GM12878 (cell line): ENCODE results near the gene TERF2IP. TPM values are rescaled to one million over a fixed set of nuclear protein-coding genes. Genes with fewer than 3 reads are reported as not detected.

Experiments used
- ATAC-seq: fragments of 200-7000 bp; cut with Tn5 transposase; 3 replicates; pipeline ENCODE4 v1.9.1; 2020; ENCODE audit warnings: mild to moderate bottlenecking, moderate library complexity
- BruUV-seq: library from RNA; stranded (reverse); fragments of 400-500 nt; replicated peaks from 2 replicates; lab custom pipeline; 2021; lab: Mats Ljungman, UMichigan
- CTCF ChIA-PET: fragments of 300-600 bp; sonication (Branson Sonifier 250); formaldehyde crosslinking; extraction: SDS; loops from one replicate; lab custom pipeline; 2021; ENCODE audit warnings: inconsistent platforms; lab: Yijun Ruan, JAX
- POLR2A ChIA-PET: fragments of 350-600 bp; formaldehyde crosslinking; extraction: SDS; loops from one replicate; lab custom pipeline; 2021; ENCODE audit warnings: inconsistent platforms; lab: Charles Lee
- RAD21 ChIA-PET: fragments of 300-600 bp; sonication (Branson Sonifier 250); formaldehyde crosslinking; loops from one replicate; lab custom pipeline; 2023; ENCODE audit warnings: antibody characterized with exemption; ENCODE audit not compliant: unreplicated experiment; lab: Charles Lee
- SMC1A ChIA-PET: fragments of 300-600 bp; sonication (Branson Sonifier 250); formaldehyde crosslinking; loops from one replicate; lab custom pipeline; 2023; ENCODE audit not compliant: unreplicated experiment, uncharacterized antibody; lab: Charles Lee
- DNase-seq: peaks from one replicate; pipeline ENCODE4 v3.0.0-alpha.2; 2011; ENCODE audit warnings: low read depth, low spot score
- FAIRE-seq: peaks from 3 replicates; lab custom pipeline; 2011; peaks lifted over from hg19 to GRCh38; lab: Jason Lieb, UNC
- H2AFZ ChIP-seq: 2 replicates; pipeline ENCODE4 v1.6.0; 2011; ENCODE audit warnings: low read depth, low read length, control low read depth; ENCODE audit not compliant: control insufficient read depth
- H3K27ac ChIP-seq: 2 replicates; pipeline ENCODE4 v1.5.1; 2011; ENCODE audit warnings: control low read depth; ENCODE audit not compliant: control insufficient read depth, insufficient read depth
- H3K27me3 ChIP-seq, 2 experiments: replicated peaks in 1 of 2; 2 replicates each; pipeline versions ENCODE4 v1.6.0 to v1.6.1; 2011; ENCODE audit warnings: low read length in 1 of 2; ENCODE audit not compliant: control insufficient read depth in 2 of 2, insufficient read depth in 2 of 2
- H3K36me3 ChIP-seq, 2 experiments: 2 replicates each; pipeline ENCODE4 v1.5.1; 2011; ENCODE audit warnings: low read length in 1 of 2; ENCODE audit not compliant: control insufficient read depth in 2 of 2, insufficient read depth in 2 of 2
- H3K4me1 ChIP-seq: 2 replicates; pipeline ENCODE4 v1.6.1; 2011; ENCODE audit warnings: mild to moderate bottlenecking, low read length, moderate library complexity, mixed read lengths; ENCODE audit not compliant: control insufficient read depth, insufficient read depth
- H3K4me2 ChIP-seq: 2 replicates; pipeline ENCODE4 v1.6.0; 2011; ENCODE audit warnings: control low read depth; ENCODE audit not compliant: control insufficient read depth, insufficient read depth
- H3K4me3 ChIP-seq: fragments of 200-600 bp; sonication (generic); 2 replicates; pipeline ENCODE4 v1.5.1; 2016
- H3K79me2 ChIP-seq: 2 replicates; pipeline ENCODE4 v1.6.0; 2011; ENCODE audit warnings: low read length; ENCODE audit not compliant: control insufficient read depth, insufficient read depth
- H3K9ac ChIP-seq: 2 replicates; pipeline ENCODE4 v1.8.0; 2011; ENCODE audit warnings: low read length, control low read depth, mixed read lengths; ENCODE audit not compliant: control insufficient read depth, insufficient read depth
- H3K9me3 ChIP-seq: replicated peaks from 3 replicates; pipeline ENCODE4 v1.5.1; 2011; ENCODE audit warnings: mild to moderate bottlenecking, low read length; ENCODE audit not compliant: control insufficient read depth, insufficient read depth
- H4K20me1 ChIP-seq: 2 replicates; pipeline ENCODE4 v1.6.0; 2011; ENCODE audit not compliant: control insufficient read depth, insufficient read depth
- ASH2L ChIP-seq: fragments of 300-600, 200-600 bp; sonication (generic); IDR thresholded peaks from 2 replicates; pipeline ENCODE4 v1.6.1; 2017; ENCODE audit warnings: low read depth, mild to moderate bottlenecking, borderline replicate concordance
- BCL11A ChIP-seq: IDR thresholded peaks from 2 replicates; pipeline ENCODE4 v1.6.1; 2011; ENCODE audit warnings: low read depth, low read length
- CREB1 ChIP-seq: IDR thresholded peaks from 2 replicates; pipeline ENCODE4 v1.6.1; 2012; ENCODE audit warnings: low read depth, mild to moderate bottlenecking, inconsistent platforms
- EED ChIP-seq: sonication (generic); IDR thresholded peaks from 2 replicates; pipeline ENCODE4 v1.6.1; 2016; ENCODE audit warnings: antibody characterized with exemption, low read depth
- ETV6 ChIP-seq, 2 experiments: fragments of 450-650 bp in 1 of 2; IDR thresholded peaks in 1 of 2; conservative IDR thresholded peaks in 1 of 2; 2 replicates each; pipeline ENCODE4 v1.6.1; 2014; ENCODE audit warnings: antibody characterized with exemption in 1 of 2, borderline replicate concordance in 1 of 2, low read depth in 1 of 2, mild to moderate bottlenecking in 1 of 2, moderate library complexity in 1 of 2
- FOXM1 ChIP-seq: IDR thresholded peaks from 2 replicates; pipeline ENCODE4 v1.6.1; 2012; ENCODE audit warnings: low read depth, mild to moderate bottlenecking, inconsistent platforms, low read length, moderate library complexity
- HDGF ChIP-seq: fragments of 450-650 bp; IDR thresholded peaks from 2 replicates; pipeline ENCODE4 v1.6.1; 2016; ENCODE audit warnings: antibody characterized with exemption
- IKZF1 ChIP-seq: fragments of 450-650 bp; conservative IDR thresholded peaks from 2 replicates; pipeline ENCODE4 v1.6.1; 2017; ENCODE audit warnings: antibody characterized with exemption, mild to moderate bottlenecking
- MEF2A ChIP-seq: IDR thresholded peaks from 2 replicates; pipeline ENCODE4 v1.6.1; 2011; ENCODE audit warnings: low read depth, mild to moderate bottlenecking, low read length, moderate library complexity; ENCODE audit not compliant: insufficient read depth
- NFYB ChIP-seq: IDR thresholded peaks from 2 replicates; pipeline ENCODE4 v1.6.1; 2011; ENCODE audit warnings: low read depth, mild to moderate bottlenecking, low read length, improper control_type of control experiment, moderate library complexity; ENCODE audit not compliant: insufficient read depth
- RFX5 ChIP-seq: IDR thresholded peaks from 2 replicates; pipeline ENCODE4 v1.6.1; 2011; ENCODE audit warnings: low read depth, low read length, improper control_type of control experiment
- SP1 ChIP-seq: IDR thresholded peaks from one replicate; pipeline ENCODE4 v1.6.1; 2011; ENCODE audit warnings: low read depth, low read length
- SRF ChIP-seq, 2 experiments: IDR thresholded peaks; 2 replicates each; pipeline ENCODE4 v1.6.1; 2011; ENCODE audit warnings: low read depth in 2 of 2, low read length in 2 of 2, mild to moderate bottlenecking in 1 of 2, moderate library complexity in 1 of 2
- WGBS: methylation state at CpG from one replicate; pipeline ENCODE4 v1.1.6; 2016; ENCODE audit warnings: low lambda C conversion rate; ENCODE audit not compliant: insufficient replicate concordance, insufficient coverage; ENCODE audit errors: missing lambda C conversion rate; 5-methylcytosine and 5-hydroxymethylcytosine counted together
- in situ Hi-C: fragments of 300-500 bp; cut with MboI; formaldehyde crosslinking; loops from 9 replicates; pipeline ENCODE4 v1.14.3; 2018; ENCODE audit warnings: mixed read lengths
- intact Hi-C: fragments of 100-400 bp; cut with micrococcal nuclease; formaldehyde crosslinking; loops from one replicate; pipeline ENCODE4 v1.14.2; 2022; ENCODE audit not compliant: unreplicated experiment
- polyA plus RNA-seq, 11 experiments: library from polyadenylated mRNA; depleted of rRNA in 4 of 11; unstranded in 6 of 11; stranded (reverse) in 5 of 11; fragments of >200 nt; fragmentation: Nextera tagmentation in 4 of 11; fragmentation: Illumina TruSeq in 1 of 11; extraction: Ambion mirVana in 4 of 11; extraction: Trizol in 1 of 11; gene quantifications; 1 replicate in 1 of 11; 2 replicates in 10 of 11; pipeline versions ENCODE4 v1.2.1 to v1.2.3, GENCODE V29; 2011 to 2016; ENCODE audit warnings: inconsistent platforms in 2 of 11, missing spikeins in 2 of 11, low read depth in 1 of 11
- total RNA-seq, 4 experiments: library from RNA; depleted of rRNA in 3 of 4; stranded (reverse); fragments of >200 nt in 3 of 4; fragmentation: Illumina TruSeq in 1 of 4; extraction: Trizol in 1 of 4; gene quantifications; 2 replicates each; pipeline versions ENCODE4 v1.2.1 to v1.2.3, GENCODE V29; 2013 to 2021
- TF ChIP-seq, protein P1 (sequence below): fragments of 450-650 bp; IDR thresholded peaks from 2 replicates; pipeline ENCODE4 v1.6.1; 2017; ENCODE audit warnings: borderline replicate concordance

TERF2IP gene
- total and polyA plus RNA-seq, 10 of the 15 experiments (the other 5 are each of a cell fraction or from before 2014, with no cell fraction given) = 19.6 to 93.1 (median 54.4) TPM

DNA sequence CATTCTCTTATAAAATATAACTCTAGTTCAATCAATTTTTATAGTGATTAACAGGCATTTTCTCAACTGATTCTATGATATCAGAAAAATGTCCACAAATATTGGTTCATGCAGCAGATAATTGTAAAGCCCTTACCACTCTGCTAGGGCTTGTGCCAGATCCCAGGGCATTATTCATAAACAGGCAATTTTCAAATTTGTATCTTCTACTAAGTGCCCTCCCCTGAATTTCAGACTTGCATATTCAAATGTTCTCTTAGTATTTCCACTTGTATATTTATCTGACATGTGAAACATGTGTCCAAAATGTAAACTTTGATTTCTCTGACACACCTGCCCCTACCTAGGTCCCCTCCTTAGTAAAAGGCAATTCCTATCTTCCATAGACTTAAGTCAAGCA lies 19.9 kb downstream of the TERF2IP start (continued):
- no peak for TF ChIP-seq NFYB
- no peak for TF ChIP-seq CREB1
- no peak for TF ChIP-seq SRF (IDR thresholded peaks at IDR 0.05; ENCODE audit: low read depth in 2 of 2, low read length in 2 of 2)
- no peak for TF ChIP-seq SP1
- TF ChIP-seq, protein P1, sequence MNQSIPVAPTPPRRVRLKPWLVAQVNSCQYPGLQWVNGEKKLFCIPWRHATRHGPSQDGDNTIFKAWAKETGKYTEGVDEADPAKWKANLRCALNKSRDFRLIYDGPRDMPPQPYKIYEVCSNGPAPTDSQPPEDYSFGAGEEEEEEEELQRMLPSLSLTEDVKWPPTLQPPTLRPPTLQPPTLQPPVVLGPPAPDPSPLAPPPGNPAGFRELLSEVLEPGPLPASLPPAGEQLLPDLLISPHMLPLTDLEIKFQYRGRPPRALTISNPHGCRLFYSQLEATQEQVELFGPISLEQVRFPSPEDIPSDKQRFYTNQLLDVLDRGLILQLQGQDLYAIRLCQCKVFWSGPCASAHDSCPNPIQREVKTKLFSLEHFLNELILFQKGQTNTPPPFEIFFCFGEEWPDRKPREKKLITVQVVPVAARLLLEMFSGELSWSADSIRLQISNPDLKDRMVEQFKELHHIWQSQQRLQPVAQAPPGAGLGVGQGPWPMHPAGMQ = no peak
- TF ChIP-seq, all 136 proteins: peak for 0

DNA sequence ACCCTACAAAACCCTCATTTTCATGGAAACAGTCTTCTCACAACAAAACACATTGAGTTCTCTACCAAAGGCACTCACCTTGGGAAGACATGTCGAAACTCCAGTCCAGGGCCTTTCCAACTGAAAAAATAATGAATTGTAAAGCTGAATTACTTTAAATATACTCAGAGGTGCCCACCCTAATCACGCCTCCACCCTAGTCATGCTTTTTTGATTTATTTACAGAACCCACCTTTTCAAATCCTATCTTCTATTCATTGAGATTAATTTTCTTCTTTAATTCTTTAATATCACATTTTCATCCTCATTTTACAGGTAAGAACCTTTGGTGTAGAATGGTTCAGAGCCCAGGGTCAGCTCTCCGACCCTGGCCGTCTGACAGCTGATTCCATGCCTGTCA lies 29.3 kb downstream of the TERF2IP start, which contains the start of gene CPHXL2:
CPHXL2 (minus strand) TSS at position 101 of the 400 bp plus-strand sequence; CDS start at position 91, 10 bp downstream.
- ChIA-PET POLR2A (no interaction called here), RAD21 (interaction anchor here (0.5 kb wide), 1 partner anchor 127 kb away, joined by 3 read pairs; no protein-coding TSS in a partner anchor), SMC1A (no interaction called here), CTCF (no interaction called here)
- no peaks in the 10 kb centered on the region for H3K79me2 ChIP-seq
- in situ Hi-C loops (no loop called here), intact Hi-C loops (no loop called here)
- H3K9ac ChIP-seq = no peak within 1 kb of the TSS
- H3K36me3 ChIP-seq = no peaks in the 10 kb centered on the region
- H3K4me1 ChIP-seq = no peaks in the 10 kb centered on the region
- DNase-seq (no peak), ATAC-seq (no peak), FAIRE-seq (no peak)
- WGBS = 50% methylated on average over 4 of the region's 4 CpGs
- H3K9me3 ChIP-seq = no peaks in the 10 kb centered on the region
- no peak for TF ChIP-seq EED
- no peak for TF ChIP-seq BCL11A
- TF ChIP-seq FOXM1 = no peak
- TF ChIP-seq MEF2A = no peak
- TF ChIP-seq IKZF1 = no peak
- TF ChIP-seq HDGF = no peak
- TF ChIP-seq, protein P1 = no peak
- TF ChIP-seq RFX5 = no peak
- no peak for TF ChIP-seq ETV6 (conservative IDR thresholded peaks at IDR 0.05 in 1 of 2, IDR thresholded peaks at IDR 0.05 in 1 of 2; ENCODE audit: borderline replicate concordance in 1 of 2, low read depth in 1 of 2)
- TF ChIP-seq ASH2L = no peak
- no peaks in the 10 kb centered on the region for H3K27me3 ChIP-seq
- H3K27ac ChIP-seq = no peak within 1 kb of the TSS
- BruUV-seq = no TSS peak
- no peak within 1 kb of the TSS for H3K4me3 ChIP-seq
- no peaks in the 10 kb centered on the region for H4K20me1 ChIP-seq
- H2AFZ ChIP-seq = no peak within 1 kb of the TSS
- H3K4me2 ChIP-seq = no peak within 1 kb of the TSS
